Measurements from ENCODE around the gene SARNP.

DNA sequence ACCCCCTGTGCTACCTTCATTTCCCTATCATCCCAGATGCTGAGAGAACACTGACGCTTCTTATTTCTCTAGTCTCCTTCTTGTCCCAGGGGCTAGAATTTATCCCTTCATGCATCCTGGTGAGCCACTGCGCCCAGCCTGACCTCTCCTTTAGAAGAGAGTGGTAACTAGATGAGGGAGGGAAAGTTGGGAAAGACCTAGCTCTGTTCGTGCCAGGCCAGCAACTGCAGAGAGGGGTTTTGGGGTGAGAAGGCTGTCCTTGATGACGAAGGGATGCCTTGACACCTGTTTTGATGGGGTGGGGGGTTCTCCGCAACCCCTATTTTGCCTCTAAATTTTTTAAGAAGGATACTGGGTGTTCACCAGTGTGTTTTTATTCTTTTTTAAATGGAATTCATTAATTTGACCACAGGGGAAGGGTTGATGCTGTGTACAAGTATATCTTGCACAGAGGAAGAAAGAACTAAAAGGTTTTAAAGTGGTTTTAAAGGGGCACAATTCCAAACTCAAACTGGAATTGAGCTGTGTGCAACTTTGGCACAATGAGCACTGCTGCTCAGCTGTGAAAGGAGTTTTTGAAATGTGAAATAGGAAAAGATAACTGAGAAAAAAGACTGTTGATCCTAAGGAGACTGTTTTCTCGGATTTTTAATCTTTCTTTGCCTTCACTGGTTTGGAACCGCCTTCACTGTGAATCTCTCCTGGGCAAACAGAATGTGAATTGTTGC, 32.3 kb upstream of the SARNP start:
- no peak for TF ChIP-seq POLR2AphosphoS5 (IDR thresholded peaks at IDR 0.05)
- TF ChIP-seq, protein P1, sequence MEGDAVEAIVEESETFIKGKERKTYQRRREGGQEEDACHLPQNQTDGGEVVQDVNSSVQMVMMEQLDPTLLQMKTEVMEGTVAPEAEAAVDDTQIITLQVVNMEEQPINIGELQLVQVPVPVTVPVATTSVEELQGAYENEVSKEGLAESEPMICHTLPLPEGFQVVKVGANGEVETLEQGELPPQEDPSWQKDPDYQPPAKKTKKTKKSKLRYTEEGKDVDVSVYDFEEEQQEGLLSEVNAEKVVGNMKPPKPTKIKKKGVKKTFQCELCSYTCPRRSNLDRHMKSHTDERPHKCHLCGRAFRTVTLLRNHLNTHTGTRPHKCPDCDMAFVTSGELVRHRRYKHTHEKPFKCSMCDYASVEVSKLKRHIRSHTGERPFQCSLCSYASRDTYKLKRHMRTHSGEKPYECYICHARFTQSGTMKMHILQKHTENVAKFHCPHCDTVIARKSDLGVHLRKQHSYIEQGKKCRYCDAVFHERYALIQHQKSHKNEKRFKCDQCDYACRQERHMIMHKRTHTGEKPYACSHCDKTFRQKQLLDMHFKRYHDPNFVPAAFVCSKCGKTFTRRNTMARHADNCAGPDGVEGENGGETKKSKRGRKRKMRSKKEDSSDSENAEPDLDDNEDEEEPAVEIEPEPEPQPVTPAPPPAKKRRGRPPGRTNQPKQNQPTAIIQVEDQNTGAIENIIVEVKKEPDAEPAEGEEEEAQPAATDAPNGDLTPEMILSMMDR (IDR thresholded peaks at IDR 0.05) = no peak

All from stomach (tissue), 4 donors.